ENCODE results near the gene CLIC1. TPM values are rescaled to one million over a fixed set of nuclear protein-coding genes. Genes with fewer than 3 reads are reported as not detected.
A peak's percentile ranks its signal among the peaks of the same experiment; 100 is the strongest.

CLIC1 gene
- total and polyA plus RNA-seq, 10 of the 15 experiments (the other 5 are each of a cell fraction or from before 2014, with no cell fraction given), result 446 to 1,266 (median 636) TPM

DNA sequence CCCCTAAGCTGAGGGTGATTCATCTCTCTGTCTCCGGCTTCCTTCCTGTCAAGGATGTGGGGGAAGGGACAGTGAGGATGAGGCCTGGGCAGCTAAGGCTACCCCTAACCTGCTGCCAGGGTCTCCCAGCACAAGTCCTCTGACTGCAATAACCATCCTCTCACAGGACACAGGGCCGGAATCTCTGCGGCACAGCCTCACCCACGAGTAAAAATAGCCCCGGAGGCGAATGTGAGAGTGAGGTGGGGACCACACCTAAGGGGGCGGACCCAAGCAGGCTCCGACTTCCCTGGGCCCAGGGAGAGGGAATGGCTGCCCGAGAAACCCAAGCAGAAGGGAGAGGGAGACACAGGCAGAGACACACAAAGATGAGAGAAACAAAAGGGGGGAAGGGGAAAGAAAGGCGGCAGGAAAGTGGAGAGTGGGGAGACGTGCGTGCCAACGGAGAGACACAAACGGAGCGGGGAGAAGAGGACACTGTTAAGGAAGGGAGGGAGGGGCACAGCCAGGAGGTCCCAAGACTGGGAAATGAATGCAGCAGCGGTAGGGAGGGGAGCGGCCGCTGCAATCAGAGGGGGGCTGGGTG, 1.4 kb downstream of the CLIC1 start (continued):
- TF ChIP-seq RBBP5 (conservative IDR thresholded peaks at IDR 0.05), result no peak
- TF ChIP-seq SMARCA5 (IDR thresholded peaks at IDR 0.05), result no peak
- TF ChIP-seq JUNB (IDR thresholded peaks at IDR 0.05), result no peak; the same call in none of the 2 replicates
- TF ChIP-seq CHD2 (IDR thresholded peaks at IDR 0.05; ENCODE audit: borderline replicate concordance, low read depth, low read length), result peak; percentile 87; the same call in 1 of the 2 replicates
- TF ChIP-seq HDGF (IDR thresholded peaks at IDR 0.05), result peak; percentile 89
- no peak for TF ChIP-seq POU2F2 (IDR thresholded peaks at IDR 0.05; ENCODE audit: borderline replicate concordance, low read depth, low read length)
- TF ChIP-seq TAF1 (IDR thresholded peaks at IDR 0.05; ENCODE audit: borderline replicate concordance, low read depth, low read length), result no peak
- no peak; the same call in 1 of the 2 replicates for TF ChIP-seq MTA2 (IDR thresholded peaks at IDR 0.05; ENCODE audit: low read depth)
- no peak for TF ChIP-seq KLF5 (IDR thresholded peaks at IDR 0.05; ENCODE audit: partially characterized antibody)
- TF ChIP-seq CBX3 (IDR thresholded peaks at IDR 0.05; ENCODE audit: borderline replicate concordance, low read depth), result no peak
- no peak for TF ChIP-seq RELA (IDR thresholded peaks at IDR 0.05; ENCODE audit: borderline replicate concordance, partially characterized antibody)
- TF ChIP-seq ETV6 (conservative IDR thresholded peaks at IDR 0.05 in 1 of 2, IDR thresholded peaks at IDR 0.05 in 1 of 2; ENCODE audit: borderline replicate concordance in 1 of 2, low read depth in 1 of 2), result peak in 1 of 2 experiments; percentile 84; a peak in 2 of 4 replicates
- no peak for TF ChIP-seq USF2 (IDR thresholded peaks at IDR 0.05; ENCODE audit: borderline replicate concordance, low read depth, low read length)
- no peak for TF ChIP-seq SREBF1 (IDR thresholded peaks at IDR 0.05; ENCODE audit: low read length)
- no peak for TF ChIP-seq CHD4 (IDR thresholded peaks at IDR 0.05)
- peak; percentile 26; the same call in 1 of the 2 replicates for TF ChIP-seq ZBTB40 (IDR thresholded peaks at IDR 0.05; ENCODE audit: borderline replicate concordance)
- no peak for TF ChIP-seq ZZZ3 (IDR thresholded peaks at IDR 0.05; ENCODE audit: control insufficient read depth, insufficient read length, low read depth)
- TF ChIP-seq YY1 (IDR thresholded peaks at IDR 0.05; ENCODE audit: low read depth, low read length), result peak; percentile 55; the same call in 1 of the 2 replicates
- TF ChIP-seq MYB (IDR thresholded peaks at IDR 0.05; ENCODE audit: borderline replicate concordance, low read depth, low read length), result no peak
- TF ChIP-seq, protein P1, sequence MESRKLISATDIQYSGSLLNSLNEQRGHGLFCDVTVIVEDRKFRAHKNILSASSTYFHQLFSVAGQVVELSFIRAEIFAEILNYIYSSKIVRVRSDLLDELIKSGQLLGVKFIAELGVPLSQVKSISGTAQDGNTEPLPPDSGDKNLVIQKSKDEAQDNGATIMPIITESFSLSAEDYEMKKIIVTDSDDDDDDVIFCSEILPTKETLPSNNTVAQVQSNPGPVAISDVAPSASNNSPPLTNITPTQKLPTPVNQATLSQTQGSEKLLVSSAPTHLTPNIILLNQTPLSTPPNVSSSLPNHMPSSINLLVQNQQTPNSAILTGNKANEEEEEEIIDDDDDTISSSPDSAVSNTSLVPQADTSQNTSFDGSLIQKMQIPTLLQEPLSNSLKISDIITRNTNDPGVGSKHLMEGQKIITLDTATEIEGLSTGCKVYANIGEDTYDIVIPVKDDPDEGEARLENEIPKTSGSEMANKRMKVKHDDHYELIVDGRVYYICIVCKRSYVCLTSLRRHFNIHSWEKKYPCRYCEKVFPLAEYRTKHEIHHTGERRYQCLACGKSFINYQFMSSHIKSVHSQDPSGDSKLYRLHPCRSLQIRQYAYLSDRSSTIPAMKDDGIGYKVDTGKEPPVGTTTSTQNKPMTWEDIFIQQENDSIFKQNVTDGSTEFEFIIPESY (IDR thresholded peaks at IDR 0.05), result no peak
- TF ChIP-seq YBX1 (IDR thresholded peaks at IDR 0.05), result no peak
- TF ChIP-seq ZBED1 (IDR thresholded peaks at IDR 0.05; ENCODE audit: borderline replicate concordance), result peak; percentile 73; the same call in 1 of the 2 replicates

All from GM12878 (cell line).